ENCODE results near the gene PITX1. TPM values are rescaled to one million over a fixed set of nuclear protein-coding genes. Genes with fewer than 3 reads are reported as not detected.

The PITX1 gene
- polyA plus RNA-seq, 3 donors: not detected

DNA sequence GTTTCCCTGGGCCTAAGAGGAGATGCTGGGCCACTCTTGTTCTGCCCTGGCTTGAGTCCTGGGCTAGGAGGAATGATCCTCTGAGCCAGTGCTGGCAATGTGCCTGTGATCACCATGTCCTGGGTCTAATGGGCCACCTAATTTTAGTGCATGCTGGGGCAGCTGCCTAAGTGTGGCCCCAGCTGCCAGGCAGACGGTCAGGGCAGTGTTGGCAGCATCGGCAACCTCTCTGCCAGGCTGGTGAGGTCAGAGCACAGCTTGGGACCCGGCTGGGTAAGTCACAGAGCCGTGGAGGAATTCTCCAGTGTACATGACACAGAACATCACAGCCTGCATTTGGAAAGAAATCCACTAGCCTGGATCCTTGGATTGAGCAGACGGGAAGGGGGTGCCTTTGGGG is 21.4 kb upstream of the PITX1 start:
- H3K36me3 ChIP-seq (replicated peaks in 1 of 2; ENCODE audit: control insufficient read depth in 1 of 2, insufficient read depth in 2 of 2, low read length in 2 of 2): no peaks in the 10 kb centered on the region
- no peak overlapping the region for H2AFZ ChIP-seq (ENCODE audit: insufficient read depth, low read depth, low read length, poor library complexity, severe bottlenecking)
- intact Hi-C loops (cut with micrococcal nuclease): no loop called here
- peaks cover 0 to 3% of the 10 kb centered on the region in 2 donors for H3K9me3 ChIP-seq (replicated peaks in 1 of 2; ENCODE audit: control insufficient read depth in 1 of 2, insufficient read depth in 1 of 2, low read length in 2 of 2)
- H4K20me1 ChIP-seq (ENCODE audit: insufficient read depth, low read length): no peaks in the 10 kb centered on the region
- H3K27ac ChIP-seq (ENCODE audit: low read depth in 1 of 2, low read length in 2 of 2): no peak overlapping the region
- H3K4me3 Mint-ChIP-seq: no peak overlapping the region
- DNase-seq: no peak
- no peaks in the 10 kb centered on the region for H3K4me1 ChIP-seq (ENCODE audit: control insufficient read depth in 1 of 2, insufficient read depth in 2 of 2, low read length in 2 of 2)
- peaks cover 4% of the 10 kb centered on the region for H3K4me1 Mint-ChIP-seq
- no peak overlapping the region for H3K9ac ChIP-seq (ENCODE audit: insufficient read depth, low read length, poor library complexity, severe bottlenecking)
- peaks cover 17 to 47% of the 10 kb centered on the region in 2 donors for H3K27me3 ChIP-seq (ENCODE audit: control insufficient read depth in 2 of 2, insufficient read depth in 2 of 2, low read length in 2 of 2)
- TF ChIP-seq CTCF (IDR thresholded peaks at IDR 0.05): no peak
- H3K4me2 ChIP-seq (replicated peaks; ENCODE audit: extremely low read depth, low read length, poor library complexity, severe bottlenecking): no peak overlapping the region
- no peak overlapping the region for H3K4me3 ChIP-seq (replicated peaks in 1 of 3; ENCODE audit: low read depth in 2 of 3, low read length in 3 of 3)
- no peak overlapping the region for H3K27ac Mint-ChIP-seq
- no peaks in the 10 kb centered on the region for H3K36me3 Mint-ChIP-seq
- peaks cover 51 to 67% (median 58%) of the 10 kb centered on the region in 3 donors for H3K27me3 Mint-ChIP-seq (ENCODE audit: low read depth in 3 of 3)
- peaks cover 0 to 2% (median 0%) of the 10 kb centered on the region in 7 donors for H3K9me3 Mint-ChIP-seq
- H3K79me2 ChIP-seq (ENCODE audit: insufficient read depth, low read length): no peaks in the 10 kb centered on the region
- WGBS (ENCODE audit: insufficient coverage): 93% methylated on average over 4 of the region's 5 CpGs

- Histone ChIP-seq H2AFZ (ENCODE audit: insufficient read depth, low read depth, low read length, poor library complexity, severe bottlenecking) (no peak overlapping the region), H3K36me3 (replicated peaks in 1 of 2; ENCODE audit: control insufficient read depth in 1 of 2, insufficient read depth in 2 of 2, low read length in 2 of 2) (no peaks in the 10 kb centered on the region), H3K79me2 (ENCODE audit: insufficient read depth, low read length) (no peaks in the 10 kb centered on the region), H3K4me1 (ENCODE audit: control insufficient read depth in 1 of 2, insufficient read depth in 2 of 2, low read length in 2 of 2) (no peaks in the 10 kb centered on the region), H3K27ac (ENCODE audit: low read depth in 1 of 2, low read length in 2 of 2) (no peak overlapping the region), H3K9me3 (replicated peaks in 1 of 2; ENCODE audit: control insufficient read depth in 1 of 2, insufficient read depth in 1 of 2, low read length in 2 of 2) (peaks cover 0 to 3% of the 10 kb centered on the region in 2 donors), H3K27me3 (ENCODE audit: control insufficient read depth in 2 of 2, insufficient read depth in 2 of 2, low read length in 2 of 2) (peaks cover 19 to 56% of the 10 kb centered on the region in 2 donors), H4K20me1 (ENCODE audit: insufficient read depth, low read length) (no peaks in the 10 kb centered on the region), H3K4me3 (replicated peaks in 1 of 3; ENCODE audit: low read depth in 2 of 3, low read length in 3 of 3) (no peak overlapping the region), H3K4me2 (replicated peaks; ENCODE audit: extremely low read depth, low read length, poor library complexity, severe bottlenecking) (no peak overlapping the region), H3K9ac (ENCODE audit: insufficient read depth, low read length, poor library complexity, severe bottlenecking) (no peak overlapping the region)
- H3K27ac Mint-ChIP-seq: no peak overlapping the region
- H3K9me3 Mint-ChIP-seq: peaks cover 0 to 2% (median 0%) of the 10 kb centered on the region in 7 donors
- intact Hi-C loops (cut with micrococcal nuclease): no loop called here
- H3K4me1 Mint-ChIP-seq: peaks cover 4% of the 10 kb centered on the region
- no peak for DNase-seq
- peak overlapping the region in 1 of 2 donors; percentile 31 for H3K4me3 Mint-ChIP-seq
- H3K36me3 Mint-ChIP-seq: no peaks in the 10 kb centered on the region
- H3K27me3 Mint-ChIP-seq (ENCODE audit: low read depth in 3 of 3): peaks cover 57 to 75% (median 66%) of the 10 kb centered on the region in 3 donors
- no peak for TF ChIP-seq CTCF (IDR thresholded peaks at IDR 0.05)
- 100% methylated on average over 2 of the region's 2 CpGs for WGBS (ENCODE audit: insufficient coverage)
Observed at GRCh38 chr5:135054546-135054945, 20.5 kb upstream of the PITX1 start.
